Measurements from ENCODE around the gene SELP. TPM values are rescaled to one million over a fixed set of nuclear protein-coding genes. Genes with fewer than 3 reads are reported as not detected.

The SELP gene
- total and polyA plus RNA-seq, 8 donors = 0.58 to 17.9 (median 2.5) TPM

- Histone ChIP-seq H3K4me3 (no peak overlapping the region), H3K27me3 (no peaks in the 10 kb centered on the region), H3K27ac (no peak overlapping the region), H3K9me3 (peaks cover 0 to 8% (median 0%) of the 10 kb centered on the region in 4 donors), H3K36me3 (no peaks in the 10 kb centered on the region), H3K4me1 (peaks cover 0 to 9% (median 3%) of the 10 kb centered on the region in 4 donors)
- TF ChIP-seq POLR2AphosphoS5 (IDR thresholded peaks at IDR 0.05) (no peak), POLR2A (IDR thresholded peaks at IDR 0.05) (no peak), EP300 (IDR thresholded peaks at IDR 0.05) (no peak), CTCF (IDR thresholded peaks at IDR 0.05) (no peak)
- no peak for DNase-seq
- 82 to 97% (median 91%) methylated on average over 1 of the region's 1 CpG for WGBS, 5 donors
- intact Hi-C loops (cut with DNase I; ENCODE audit: low total_unique reads) = no loop called here
Measured at GRCh38 chr1:169563019-169563615, 66.8 kb downstream of the SELP start.

DNA sequence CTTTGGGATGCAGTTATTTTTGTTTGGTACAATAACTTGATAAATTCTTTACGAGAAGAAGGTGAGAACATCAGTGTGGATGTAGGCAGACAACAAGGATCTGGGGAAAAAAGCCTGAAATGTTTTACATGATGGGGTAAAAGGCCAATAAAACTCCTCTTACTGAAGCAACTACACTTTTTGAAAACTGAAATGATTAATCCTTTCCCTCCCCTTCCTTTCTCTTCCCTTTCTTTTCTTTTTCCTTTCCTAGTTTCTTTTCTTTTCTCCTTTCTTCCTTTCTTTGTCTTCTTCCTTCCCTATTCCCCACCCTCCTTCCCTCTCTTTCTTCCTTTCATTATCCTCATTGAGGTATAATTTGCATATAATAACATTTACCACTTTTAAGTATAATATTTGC is 68.2 kb downstream of the SELP start:
- Histone ChIP-seq H3K27me3 (no peaks in the 10 kb centered on the region), H3K36me3 (no peaks in the 10 kb centered on the region), H3K27ac (no peak overlapping the region), H3K4me1 (peaks cover 0 to 9% (median 3%) of the 10 kb centered on the region in 4 donors), H3K4me3 (no peak overlapping the region), H3K9me3 (peaks cover 0 to 8% (median 0%) of the 10 kb centered on the region in 4 donors)
- WGBS, 5 donors = 63 to 97% (median 91%) methylated on average over 1 of the region's 1 CpG
- intact Hi-C loops (cut with DNase I; ENCODE audit: low total_unique reads) = no loop called here
- TF ChIP-seq EP300 (IDR thresholded peaks at IDR 0.05) = no peak
- DNase-seq = no peak

DNA sequence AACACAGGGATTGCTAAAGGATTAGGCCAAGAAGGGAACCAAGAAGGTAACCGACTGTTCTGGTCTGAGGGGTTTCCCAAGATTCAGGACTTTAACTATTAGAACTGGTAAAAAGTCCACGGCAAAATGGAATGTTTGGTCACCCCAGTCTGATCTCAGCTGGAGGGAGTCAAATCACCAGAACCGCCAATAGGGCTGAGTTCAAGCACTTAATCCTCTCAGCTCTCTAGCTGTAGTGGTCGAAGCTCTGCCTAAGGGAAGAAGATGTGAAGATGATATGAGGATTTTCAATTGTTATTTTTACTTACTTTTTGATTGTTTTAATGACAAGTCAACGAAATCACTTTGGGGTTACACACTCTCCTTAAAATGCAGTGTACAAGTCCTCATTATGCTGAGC is 72.8 kb downstream of the SELP start:
- no peak overlapping the region for H3K27ac ChIP-seq
- intact Hi-C loops (cut with DNase I; ENCODE audit: low total_unique reads) = no loop called here
- H3K9me3 ChIP-seq = no peaks in the 10 kb centered on the region
- H3K27me3 ChIP-seq = no peaks in the 10 kb centered on the region
- 78 to 84% (median 84%) methylated on average over 5 of the region's 5 CpGs for WGBS, 5 donors
- DNase-seq = no peak
- no peak overlapping the region for H3K4me3 ChIP-seq
- no peaks in the 10 kb centered on the region for H3K36me3 ChIP-seq
- no peaks in the 10 kb centered on the region for H3K4me1 ChIP-seq
- no peak for TF ChIP-seq POLR2A (IDR thresholded peaks at IDR 0.05)
- no peak for TF ChIP-seq CTCF (IDR thresholded peaks at IDR 0.05)
- TF ChIP-seq EP300 (IDR thresholded peaks at IDR 0.05) = no peak
- no peak for TF ChIP-seq POLR2AphosphoS5 (IDR thresholded peaks at IDR 0.05)

- WGBS, 5 donors = 30 to 35% (median 33%) methylated on average over 4 of the region's 4 CpGs
- H3K4me3 ChIP-seq = no peak overlapping the region
- no peaks in the 10 kb centered on the region for H3K4me1 ChIP-seq
- no peak overlapping the region for H3K27ac ChIP-seq
- intact Hi-C loops (cut with DNase I; ENCODE audit: low total_unique reads) = no loop called here
- no peaks in the 10 kb centered on the region for H3K27me3 ChIP-seq
- TF ChIP-seq POLR2A (IDR thresholded peaks at IDR 0.05) (no peak), POLR2AphosphoS5 (IDR thresholded peaks at IDR 0.05) (no peak), CTCF (IDR thresholded peaks at IDR 0.05) (peak in 5 of 7 experiments; percentile 11 to 45 (median 34))
- no peaks in the 10 kb centered on the region for H3K9me3 ChIP-seq
- DNase-seq = peak in 1 of 2 donors; percentile 71
- H3K36me3 ChIP-seq = no peaks in the 10 kb centered on the region
Measured at GRCh38 chr1:169550294-169550693, 79.6 kb downstream of the SELP start.

DNA sequence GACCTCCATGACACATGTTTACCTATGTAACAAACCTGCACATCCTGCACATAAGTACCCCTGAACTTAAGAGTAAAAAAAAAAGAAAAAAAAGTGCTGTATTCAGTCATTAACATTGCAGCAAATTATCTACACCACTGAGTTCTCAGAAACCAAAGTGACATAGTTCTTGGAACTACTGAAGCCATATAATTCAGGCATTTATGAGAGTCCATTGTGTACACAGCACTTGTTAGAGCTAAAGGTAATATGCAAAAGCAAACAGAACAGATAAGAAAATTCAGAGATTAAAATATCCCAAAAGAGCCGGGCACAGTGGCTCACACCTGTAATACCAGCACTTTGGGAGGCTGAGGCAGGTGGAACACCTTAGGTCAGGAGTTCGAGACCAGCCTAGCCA is 81.6 kb downstream of the SELP start:
- WGBS, 5 donors = 31 to 76% (median 50%) methylated on average over 2 of the region's 2 CpGs
- intact Hi-C loops (cut with DNase I; ENCODE audit: low total_unique reads) = loop anchor here (5.0 kb wide), 1 partner anchor 81 kb away; no protein-coding TSS in a partner anchor

More for the DNA sequence above, 81.6 kb downstream of the SELP start:
- no peak for TF ChIP-seq EP300 (IDR thresholded peaks at IDR 0.05)
- no peak for TF ChIP-seq CTCF (IDR thresholded peaks at IDR 0.05)
- TF ChIP-seq POLR2A (IDR thresholded peaks at IDR 0.05) = no peak
- TF ChIP-seq POLR2AphosphoS5 (IDR thresholded peaks at IDR 0.05) = no peak
- DNase-seq = peak in 1 of 2 donors; percentile 36
- Histone ChIP-seq H3K9me3 (no peaks in the 10 kb centered on the region), H3K36me3 (no peaks in the 10 kb centered on the region), H3K27ac (no peak overlapping the region), H3K27me3 (no peaks in the 10 kb centered on the region), H3K4me1 (no peaks in the 10 kb centered on the region), H3K4me3 (no peak overlapping the region)

Measured in stomach (tissue), 9 donors.